ENCODE measurements around the gene ELP4.

The ELP4 gene

GRCh38 chr11:31821235-31821764, 311.7 kb downstream of the ELP4 start:
- DNase-seq (ENCODE audit: low read depth in 1 of 2, low spot score in 1 of 2), result no peak

- DNase-seq (ENCODE audit: low read depth in 1 of 2, low spot score in 1 of 2), result no peak
Observed at GRCh38 chr11:31821766-31822165, 312.2 kb downstream of the ELP4 start.

- no peak for DNase-seq (ENCODE audit: low read depth in 1 of 2, low spot score in 1 of 2)
Observed at GRCh38 chr11:31822175-31822926, 312.8 kb downstream of the ELP4 start.

- no peak for DNase-seq (ENCODE audit: low read depth in 1 of 2, low spot score in 1 of 2)
Observed at GRCh38 chr11:31822927-31823643, 313.5 kb downstream of the ELP4 start.

GRCh38 chr11:31823644-31824331, 314.2 kb downstream of the ELP4 start:
- no peak for DNase-seq (ENCODE audit: low read depth in 1 of 2, low spot score in 1 of 2)

GRCh38 chr11:31824332-31824878, 314.8 kb downstream of the ELP4 start:
- no peak for DNase-seq (ENCODE audit: low read depth in 1 of 2, low spot score in 1 of 2)

DNA sequence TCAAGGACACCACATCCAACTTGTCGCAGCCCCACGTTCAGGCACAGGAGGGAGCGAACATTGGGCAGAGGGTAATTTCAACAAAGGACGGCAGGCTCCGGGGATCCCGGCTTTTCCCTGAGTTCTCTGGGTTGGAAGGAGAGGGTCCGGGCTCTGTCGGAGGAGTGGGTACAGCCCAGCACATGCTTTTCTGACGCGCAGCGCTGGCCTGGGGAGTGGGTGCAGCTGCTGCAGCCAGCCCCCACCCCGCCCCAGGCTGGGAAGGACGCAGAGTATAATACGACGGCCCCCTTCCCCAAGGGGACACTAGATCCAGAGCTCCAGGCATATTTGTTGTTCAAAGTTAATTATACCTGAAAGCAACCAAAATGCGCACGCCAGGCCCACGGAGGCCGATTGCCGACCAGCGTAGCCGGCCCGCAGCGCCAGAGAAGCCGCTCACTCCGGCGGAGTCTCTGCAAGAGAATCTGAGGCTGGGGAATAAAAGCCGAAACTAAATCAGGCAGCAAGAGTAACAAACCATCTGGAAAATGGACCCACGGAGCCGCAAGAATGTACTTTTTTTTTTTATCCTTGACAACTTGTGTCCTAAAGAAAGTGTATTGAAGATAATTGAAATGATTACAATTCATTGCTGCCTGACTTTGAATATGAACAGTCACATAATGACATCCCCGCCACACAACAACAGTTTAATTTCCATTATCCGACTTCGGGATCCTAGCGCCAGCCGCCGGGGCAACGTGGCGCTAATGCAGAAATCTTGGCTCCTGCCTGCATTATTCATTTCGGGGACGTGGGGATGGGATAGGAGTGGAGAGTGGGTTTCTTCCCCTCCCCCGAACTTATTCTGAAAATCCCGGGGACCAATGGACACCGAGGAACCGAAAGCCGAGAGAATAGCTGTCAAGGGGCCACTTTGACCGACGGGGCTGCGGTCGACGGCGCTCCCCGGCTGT, 315.6 kb downstream of the ELP4 start:
- DNase-seq (ENCODE audit: low read depth in 1 of 2, low spot score in 1 of 2), result no peak

- DNase-seq (ENCODE audit: low read depth in 1 of 2, low spot score in 1 of 2), result no peak
Observed at GRCh38 chr11:31825838-31826484, 316.4 kb downstream of the ELP4 start.

- DNase-seq (ENCODE audit: low read depth in 1 of 2, low spot score in 1 of 2), result no peak
Observed at GRCh38 chr11:31826536-31827438, 317.2 kb downstream of the ELP4 start.

GRCh38 chr11:31827455-31828206, 318.1 kb downstream of the ELP4 start:
- no peak for DNase-seq (ENCODE audit: low read depth in 1 of 2, low spot score in 1 of 2)

DNA sequence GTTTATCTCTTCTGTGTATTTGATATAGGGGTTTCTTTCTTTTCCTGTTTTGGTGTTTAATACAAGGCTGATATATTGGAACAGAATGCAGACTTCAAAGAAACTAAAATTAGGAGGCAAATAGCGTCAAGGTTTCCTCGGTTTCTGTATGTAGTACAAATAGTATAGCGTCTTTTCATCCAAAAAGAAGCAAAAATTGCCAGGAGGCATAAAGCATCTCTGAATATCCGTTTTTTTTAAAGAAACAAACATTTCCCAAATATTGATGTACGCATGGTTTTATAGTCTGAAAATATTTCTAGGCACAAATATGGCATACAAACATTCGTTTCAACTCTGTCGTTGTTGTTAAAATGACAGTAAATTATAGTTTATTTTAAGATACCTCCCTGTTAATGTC, 318.6 kb downstream of the ELP4 start:
- no peak for DNase-seq (ENCODE audit: low read depth in 1 of 2, low spot score in 1 of 2)

DNA sequence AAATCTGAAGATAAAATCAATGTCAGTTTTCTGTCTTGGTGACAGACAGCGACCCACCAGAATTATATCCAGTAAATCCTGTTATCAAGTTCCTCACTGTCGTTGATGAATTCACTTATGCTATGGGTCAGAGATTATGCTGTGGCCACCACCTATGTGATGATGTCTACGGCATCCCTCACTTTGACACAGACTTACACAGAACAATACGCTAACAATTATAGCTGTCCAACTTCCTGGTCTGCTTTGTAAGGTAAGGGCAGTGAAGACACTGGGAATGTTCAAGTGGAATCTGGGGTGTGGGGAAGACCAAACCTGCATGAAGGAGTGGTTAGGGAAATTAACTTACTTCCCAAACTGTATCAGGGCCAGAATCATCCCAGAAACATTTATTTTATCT, 320.8 kb downstream of the ELP4 start:
- DNase-seq (ENCODE audit: low read depth in 1 of 2, low spot score in 1 of 2), result no peak

GRCh38 chr11:31834237-31834636, 324.7 kb downstream of the ELP4 start:
- DNase-seq (ENCODE audit: low read depth in 1 of 2, low spot score in 1 of 2), result no peak

All from activated T-helper 1 cell treated with anti-CD3 and anti-CD28 coated beads, Interleukin-2, amount 50 U/mL, for 16 hours (primary cell).